Measurements from ENCODE around the gene ZNF747. TPM values are rescaled to one million over a fixed set of nuclear protein-coding genes. Genes with fewer than 3 reads are reported as not detected.

Gene ZNF747
- total RNA-seq (10 to 100 TPM in 4 of 5 experiments, 1 to 10 TPM in 1; 9.1 to 17.4 (median 13.8) TPM), polyA plus RNA-seq (10 to 100 TPM in 1 of 2 donors, 1 to 10 TPM in 1; 8.9 to 11.7 TPM), total RNA-seq (14.5 reads per million, percentile 43 among the genes with 10 or more reads in this experiment)

GRCh38 chr16:30534368-30535105, at the start of gene ZNF747:
TSS of gene ZNF747 (minus strand) at chr16:30534858. CDS start at chr16:30534679, 179 bp downstream.
- H3K27me3 ChIP-seq (ENCODE audit: control insufficient read depth in 2 of 2, insufficient read depth in 2 of 2, low read length in 2 of 2) = no peaks in the 10 kb centered on the region
- peaks cover 8 to 13% of the 10 kb centered on the region in 2 donors for H3K4me1 ChIP-seq (ENCODE audit: control insufficient read depth in 2 of 2, insufficient read depth in 2 of 2, low read length in 2 of 2)
- peak; percentile 84 to 92 (median 89) for DNase-seq
- peaks cover 0 to 20% (median 0%) of the 10 kb centered on the region in 3 experiments for H3K36me3 ChIP-seq (ENCODE audit: control insufficient read depth in 2 of 3, insufficient read depth in 3 of 3, low read length in 3 of 3)
- no peaks in the 10 kb centered on the region for H3K9me3 ChIP-seq (ENCODE audit: control insufficient read depth in 2 of 3, low read length in 3 of 3)
- H3K4me3 ChIP-seq (ENCODE audit: low read length) = peak within 1 kb of the TSS; percentile 60
- peak within 1 kb of the TSS; percentile 91 to 100 (median 96) for H3K4me3 Mint-ChIP-seq
- CTCF ChIA-PET = interaction anchor here (0.9 to 3.0 kb wide), 17 partner anchors 9 to 133 kb away, joined by 3 to 37 read pairs (median 6); partner anchors contain the start of genes DCTPP1, SEPHS2, ZNF688 and ZNF764
- H3K27me3 Mint-ChIP-seq = no peaks in the 10 kb centered on the region
- H3K36me3 Mint-ChIP-seq = peaks cover 0 to 9% (median 0%) of the 10 kb centered on the region in 5 donors
- H3K27ac Mint-ChIP-seq = peak within 1 kb of the TSS; percentile 94 to 99 (median 98)
- H3K27ac ChIP-seq (ENCODE audit: low read depth, low read length) = peak within 1 kb of the TSS; percentile 98
- POLR2A ChIA-PET = interaction anchor here (0.6 to 4.5 kb wide), 29 partner anchors 10 to 362 kb away, joined by 3 to 159 read pairs (median 5); partner anchors contain the start of genes DCTPP1, FBRS, PRR14 and ZNF48
- intact Hi-C loops (cut with micrococcal nuclease) = loop anchor here (1.0 to 2.0 kb wide), 17 partner anchors 7 to 164 kb away; partner anchors contain the start of genes DCTPP1 (in 2 of the 2), FBRS (in 2 of the 2), PRR14 (in 2 of the 2) and SEPHS2 (in 2 of the 2)
- peak; percentile 87 for ATAC-seq
- H3K9me3 Mint-ChIP-seq = peaks cover 0 to 1% (median 0%) of the 10 kb centered on the region in 11 donors
- peaks cover 14 to 53% (median 43%) of the 10 kb centered on the region in 7 donors for H3K4me1 Mint-ChIP-seq

DNA sequence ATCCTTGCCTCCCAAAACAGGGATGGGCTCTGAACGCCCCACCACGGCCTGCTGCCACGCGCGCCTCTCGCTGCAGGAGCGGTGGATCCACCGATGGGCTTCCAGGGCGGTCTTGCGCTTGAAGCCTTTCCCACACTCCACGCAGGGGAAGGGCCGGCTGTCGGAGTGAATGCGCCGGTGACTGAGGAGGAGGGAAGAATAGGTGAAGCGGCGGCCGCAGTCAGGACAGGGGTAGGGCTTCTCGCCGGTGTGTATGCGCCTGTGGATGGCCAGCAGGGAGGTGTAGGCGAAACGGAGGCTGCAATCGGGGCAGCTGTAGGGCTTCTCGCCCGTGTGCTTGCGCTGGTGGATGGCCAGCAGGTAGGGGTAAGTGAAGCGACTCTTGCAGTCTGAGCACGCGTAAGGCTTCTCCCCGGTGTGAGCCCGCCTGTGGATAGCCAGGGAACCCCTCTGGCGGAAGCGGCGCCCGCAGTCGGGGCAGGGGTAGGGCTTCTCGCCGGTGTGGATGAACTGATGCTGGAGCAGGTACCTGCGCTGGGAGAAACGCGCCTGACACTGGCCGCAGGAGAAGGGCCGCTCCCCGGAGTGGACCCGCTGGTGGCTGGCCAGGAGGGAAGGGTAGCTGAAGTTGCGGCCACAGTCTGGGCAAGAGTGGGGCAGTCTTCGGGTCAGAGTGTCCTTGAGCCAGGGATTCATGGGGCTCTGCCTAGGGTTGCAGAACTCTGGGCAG, 48.1 kb upstream of the ZNF747 start:
- H3K36me3 ChIP-seq (ENCODE audit: control insufficient read depth in 2 of 3, insufficient read depth in 3 of 3, low read length in 3 of 3) = peaks cover 0 to 29% (median 0%) of the 10 kb centered on the region in 3 experiments
- intact Hi-C loops (cut with micrococcal nuclease) = no loop called here
- H3K4me1 ChIP-seq (ENCODE audit: control insufficient read depth in 2 of 2, insufficient read depth in 2 of 2, low read length in 2 of 2) = peaks cover 8 to 12% of the 10 kb centered on the region in 2 donors
- Mint-ChIP-seq H3K4me1 (peaks cover 6 to 41% (median 29%) of the 10 kb centered on the region in 7 donors), H3K4me3 (peak overlapping the region in 2 of 10 donors; percentile 6 to 59), H3K9me3 (no peaks in the 10 kb centered on the region), H3K36me3 (peaks cover 0 to 15% (median 0%) of the 10 kb centered on the region in 5 donors), H3K27ac (no peak overlapping the region), H3K27me3 (peaks cover 0 to 2% (median 0%) of the 10 kb centered on the region in 5 donors)
- H3K27ac ChIP-seq (ENCODE audit: low read depth, low read length) = no peak overlapping the region
- no peak for DNase-seq
- POLR2A ChIA-PET = interaction anchor here (0.8 to 4.9 kb wide), 3 partner anchors 11 to 21 kb away, joined by 3 to 45 read pairs (median 5); partner anchors contain the start of gene ZNF688
- H3K4me3 ChIP-seq (ENCODE audit: low read length) = no peak overlapping the region
- no peaks in the 10 kb centered on the region for H3K27me3 ChIP-seq (ENCODE audit: control insufficient read depth in 2 of 2, insufficient read depth in 2 of 2, low read length in 2 of 2)
- CTCF ChIA-PET = no interaction called here
- no peak for ATAC-seq
- no peaks in the 10 kb centered on the region for H3K9me3 ChIP-seq (ENCODE audit: control insufficient read depth in 2 of 3, low read length in 3 of 3)

- ATAC-seq (no peak), DNase-seq (no peak)
- Histone ChIP-seq H3K36me3 (ENCODE audit: control insufficient read depth in 2 of 3, insufficient read depth in 3 of 3, low read length in 3 of 3) (peaks cover 0 to 29% (median 0%) of the 10 kb centered on the region in 3 experiments), H3K4me1 (ENCODE audit: control insufficient read depth in 2 of 2, insufficient read depth in 2 of 2, low read length in 2 of 2) (peaks cover 7 to 12% of the 10 kb centered on the region in 2 donors), H3K4me3 (ENCODE audit: low read length) (no peak overlapping the region), H3K9me3 (ENCODE audit: control insufficient read depth in 2 of 3, low read length in 3 of 3) (no peaks in the 10 kb centered on the region), H3K27ac (ENCODE audit: low read depth, low read length) (no peak overlapping the region), H3K27me3 (ENCODE audit: control insufficient read depth in 2 of 2, insufficient read depth in 2 of 2, low read length in 2 of 2) (no peaks in the 10 kb centered on the region)
- ChIA-PET POLR2A (interaction anchor here (1.9 kb wide), 1 partner anchor 9 kb away, joined by 5 read pairs; the partner anchor contains the start of gene ZNF688), CTCF (interaction anchor here (1.2 kb wide), 1 partner anchor 10 kb away, joined by 3 read pairs; the partner anchor contains the start of gene ZNF688)
- Mint-ChIP-seq H3K4me3 (no peak overlapping the region), H3K9me3 (no peaks in the 10 kb centered on the region), H3K27ac (no peak overlapping the region), H3K36me3 (peaks cover 0 to 15% (median 0%) of the 10 kb centered on the region in 5 donors), H3K27me3 (peaks cover 0 to 2% (median 0%) of the 10 kb centered on the region in 5 donors), H3K4me1 (peaks cover 6 to 33% (median 26%) of the 10 kb centered on the region in 7 donors)
- intact Hi-C loops (cut with micrococcal nuclease) = no loop called here
Measured at GRCh38 chr16:30581457-30581856, 46.8 kb upstream of the ZNF747 start.

- H3K36me3 ChIP-seq (ENCODE audit: control insufficient read depth in 2 of 3, insufficient read depth in 3 of 3, low read length in 3 of 3) = peaks cover 0 to 8% (median 0%) of the 10 kb centered on the region in 3 experiments
- intact Hi-C loops (cut with micrococcal nuclease) = no loop called here
- peaks cover 6 to 31% (median 22%) of the 10 kb centered on the region in 7 donors for H3K4me1 Mint-ChIP-seq
- peak overlapping the region in 3 of 9 donors; percentile 19 to 37 (median 24) for H3K27ac Mint-ChIP-seq
- H3K27me3 ChIP-seq (ENCODE audit: control insufficient read depth in 2 of 2, insufficient read depth in 2 of 2, low read length in 2 of 2) = no peaks in the 10 kb centered on the region
- H3K4me3 ChIP-seq (ENCODE audit: low read length) = no peak overlapping the region
- ATAC-seq = no peak
- H3K36me3 Mint-ChIP-seq = peaks cover 0 to 8% (median 0%) of the 10 kb centered on the region in 5 donors
- peak overlapping the region in 2 of 10 donors; percentile 4 to 14 for H3K4me3 Mint-ChIP-seq
- H3K9me3 ChIP-seq (ENCODE audit: control insufficient read depth in 2 of 3, low read length in 3 of 3) = no peaks in the 10 kb centered on the region
- H3K27me3 Mint-ChIP-seq = no peaks in the 10 kb centered on the region
- H3K4me1 ChIP-seq (ENCODE audit: control insufficient read depth in 2 of 2, insufficient read depth in 2 of 2, low read length in 2 of 2) = peaks cover 9 to 15% of the 10 kb centered on the region in 2 donors
- no peaks in the 10 kb centered on the region for H3K9me3 Mint-ChIP-seq
- DNase-seq = no peak
- ChIA-PET CTCF (interaction anchor here (1.1 kb wide), 1 partner anchor 18 kb away, joined by 3 read pairs; no protein-coding TSS in a partner anchor), POLR2A (interaction anchor here (1.0 kb wide), 1 partner anchor 24 kb away, joined by 4 read pairs; no protein-coding TSS in a partner anchor)
- H3K27ac ChIP-seq (ENCODE audit: low read depth, low read length) = no peak overlapping the region
Measured at GRCh38 chr16:30574678-30575077, 40.0 kb upstream of the ZNF747 start.

DNA sequence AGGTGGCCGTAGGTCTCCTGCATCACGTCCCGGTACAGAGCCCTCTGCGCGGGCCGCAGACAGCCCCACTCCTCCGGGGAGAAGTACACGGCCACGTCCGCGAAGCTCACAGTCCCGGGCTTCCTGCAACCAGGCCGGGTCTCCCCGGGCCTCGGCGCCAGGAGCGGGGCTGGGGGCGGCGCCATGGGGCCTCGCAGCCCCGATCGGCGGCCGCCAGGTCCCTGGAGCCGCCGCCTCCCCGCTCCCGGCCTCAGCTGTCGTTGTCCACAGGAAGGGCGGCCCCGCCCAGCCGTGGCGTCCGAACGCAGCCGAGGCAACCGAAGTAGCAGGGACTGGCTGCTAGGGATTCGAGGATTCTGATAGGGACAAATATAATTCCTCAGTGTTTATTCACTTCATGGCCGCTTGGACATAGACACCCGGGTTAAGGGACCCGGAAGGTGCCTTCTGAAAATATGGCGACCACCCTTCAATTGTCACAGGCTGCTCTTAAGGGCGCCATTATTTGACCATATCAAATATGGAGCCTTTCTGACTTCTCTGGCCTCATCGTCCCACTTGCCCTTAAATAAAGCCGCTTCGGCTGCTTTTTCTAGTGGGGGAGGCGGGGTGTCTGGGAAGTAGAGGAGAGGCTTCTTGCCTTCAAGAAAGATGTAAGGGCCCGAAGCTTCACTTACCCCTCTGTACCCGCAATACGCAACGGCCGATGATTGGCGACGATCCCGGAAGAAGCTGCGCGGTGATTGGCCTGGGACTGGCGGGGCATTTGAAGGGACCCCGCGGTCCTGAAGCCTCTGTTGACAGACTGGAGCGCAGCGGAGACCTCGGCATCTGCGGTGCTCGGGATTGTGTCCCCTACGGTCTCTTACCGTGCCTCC, 37.0 kb upstream of the ZNF747 start, which contains the start of gene ZNF688:
Gene ZNF688 (minus strand): TSS at position 270 of the 878 bp plus-strand sequence. CDS start 85 bp downstream, at position 185.
- Mint-ChIP-seq H3K36me3 (peaks cover 0 to 9% (median 0%) of the 10 kb centered on the region in 5 donors), H3K9me3 (no peaks in the 10 kb centered on the region), H3K27me3 (no peaks in the 10 kb centered on the region), H3K4me1 (peaks cover 20 to 54% (median 42%) of the 10 kb centered on the region in 7 donors), H3K27ac (peak within 1 kb of the TSS; percentile 92 to 98 (median 95)), H3K4me3 (peak within 1 kb of the TSS; percentile 87 to 98 (median 90))
- peaks cover 36 to 38% of the 10 kb centered on the region in 2 donors for H3K4me1 ChIP-seq (ENCODE audit: control insufficient read depth in 2 of 2, insufficient read depth in 2 of 2, low read length in 2 of 2)
- DNase-seq (peak; percentile 74 to 99 (median 97)), ATAC-seq (peak; percentile 89)
- intact Hi-C loops (cut with micrococcal nuclease) = loop anchor here (1.0 to 2.0 kb wide), 13 partner anchors 13 to 386 kb away; partner anchors contain the start of genes DCTPP1 (in 2 of the 2), FBRS (in 2 of the 2), PRR14 (in 2 of the 2) and ZNF768 (in 2 of the 2)
- no peaks in the 10 kb centered on the region for H3K36me3 ChIP-seq (ENCODE audit: control insufficient read depth in 2 of 3, insufficient read depth in 3 of 3, low read length in 3 of 3)
- CTCF ChIA-PET = interaction anchor here (0.8 to 2.1 kb wide), 7 partner anchors 10 to 142 kb away, joined by 3 to 11 read pairs (median 5); partner anchors contain the start of genes DCTPP1 and ZNF764
- POLR2A ChIA-PET = interaction anchor here (0.6 to 3.7 kb wide), 38 partner anchors 10 to 622 kb away, joined by 3 to 149 read pairs (median 4); partner anchors contain the start of genes CORO1A, DCTPP1, FBRS and PRR14
- H3K9me3 ChIP-seq (ENCODE audit: control insufficient read depth in 2 of 3, low read length in 3 of 3) = no peaks in the 10 kb centered on the region
- H3K27ac ChIP-seq (ENCODE audit: low read depth, low read length) = peak within 1 kb of the TSS; percentile 94
- peak within 1 kb of the TSS; percentile 88 for H3K4me3 ChIP-seq (ENCODE audit: low read length)
- no peaks in the 10 kb centered on the region for H3K27me3 ChIP-seq (ENCODE audit: control insufficient read depth in 2 of 2, insufficient read depth in 2 of 2, low read length in 2 of 2)

Measured in naive thymus-derived CD4-positive, alpha-beta T cell (primary cell).